H1 (cell line): ENCODE data around the gene OPRD1. TPM values are rescaled to one million over a fixed set of nuclear protein-coding genes. Genes with fewer than 3 reads are reported as not detected.
"Not testable (repeated sequence)": the region's sequence is repeated elsewhere in the genome, so short reads cannot be mapped to it uniquely, and the experiment has no call there.

Experiments
- CTCF ChIA-PET: fragments of 300-600 bp; sonication (Branson Sonifier 250); formaldehyde crosslinking; loops from one replicate; lab custom pipeline; 2021; ENCODE audit not compliant: partially characterized antibody; lab: Charles Lee
- POLR2A ChIA-PET: fragments of 300-600 bp; sonication (Branson Sonifier 250); formaldehyde crosslinking; loops from one replicate; lab custom pipeline; 2021; ENCODE audit warnings: inconsistent platforms; ENCODE audit not compliant: partially characterized antibody; lab: Charles Lee
- DNase-seq, 2 experiments: peaks; one replicate each; pipeline versions ENCODE4 v3.0.0 to v3.0.0-alpha.2; 2010 to 2022; ENCODE audit warnings: low spot score in 2 of 2, low read depth in 1 of 2, mixed read lengths in 1 of 2
- FAIRE-seq: peaks from 2 replicates; lab custom pipeline; 2011; peaks lifted over from hg19 to GRCh38; lab: Jason Lieb, UNC
- H2AFZ ChIP-seq: 2 replicates; pipeline ENCODE4 v1.8.1; 2012; ENCODE audit warnings: low read length, inconsistent platforms
- H2AK5ac ChIP-seq: 2 replicates; pipeline ENCODE4 v1.6.1; 2013; ENCODE audit warnings: low read depth, low read length
- H2BK120ac ChIP-seq: replicated peaks from 2 replicates; pipeline ENCODE3; 2013; ENCODE audit warnings: low read depth, low read length, inconsistent platforms
- H2BK12ac ChIP-seq: 2 replicates; pipeline ENCODE4 v1.6.1; 2013; ENCODE audit warnings: low read depth, low read length
- H2BK15ac ChIP-seq: 2 replicates; pipeline ENCODE4 v1.6.1; 2013; ENCODE audit warnings: low read length
- H2BK20ac ChIP-seq: 2 replicates; pipeline ENCODE4 v1.6.1; 2013; ENCODE audit warnings: low read length
- H2BK5ac ChIP-seq: 2 replicates; pipeline ENCODE4 v1.6.1; 2013; ENCODE audit warnings: low read depth, low read length
- H3K14ac ChIP-seq: 2 replicates; pipeline ENCODE4 v1.6.1; 2013; ENCODE audit warnings: inconsistent platforms; ENCODE audit not compliant: insufficient read length
- H3K18ac ChIP-seq: 2 replicates; pipeline ENCODE4 v1.6.1; 2013; ENCODE audit warnings: low read length; ENCODE audit errors: extremely low read depth
- H3K23ac ChIP-seq: 2 replicates; pipeline ENCODE4 v1.6.1; 2013; ENCODE audit warnings: inconsistent platforms; ENCODE audit not compliant: insufficient read length
- H3K23me2 ChIP-seq: 2 replicates; pipeline ENCODE4 v1.6.1; 2013; ENCODE audit warnings: low read depth, low read length
- H3K27ac ChIP-seq: 2 replicates; pipeline ENCODE4 v1.6.1; 2011; ENCODE audit warnings: low read depth, low read length, inconsistent platforms
- H3K27me3 ChIP-seq, 4 experiments: replicated peaks in 1 of 4; 1 replicate in 1 of 4; 2 replicates in 3 of 4; pipeline versions ENCODE4 v1.6.1 to v1.8.1; 2011 to 2013; ENCODE audit warnings: low read length in 3 of 4, mild to moderate bottlenecking in 3 of 4, inconsistent platforms in 2 of 4, mixed read lengths in 2 of 4, moderate library complexity in 1 of 4; ENCODE audit not compliant: control insufficient read depth in 3 of 4, insufficient read depth in 3 of 4; ENCODE audit errors: extremely low read depth in 1 of 4
- H3K36me3 ChIP-seq, 4 experiments: 2 replicates each; pipeline versions ENCODE4 v1.6.1 to v1.8.1; 2011 to 2013; ENCODE audit warnings: mild to moderate bottlenecking in 4 of 4, low read length in 3 of 4, moderate library complexity in 2 of 4, control low read depth in 1 of 4, inconsistent platforms in 1 of 4; ENCODE audit not compliant: insufficient read depth in 4 of 4, control insufficient read depth in 2 of 4
- H3K4ac ChIP-seq: replicated peaks from 2 replicates; pipeline ENCODE3; 2013; ENCODE audit warnings: low read length, low read depth, mixed read lengths, inconsistent platforms; ENCODE audit not compliant: insufficient read length
- H3K4me1 ChIP-seq, 4 experiments: replicated peaks in 1 of 4; 1 replicate in 1 of 4; 2 replicates in 3 of 4; pipeline versions ENCODE4 v1.6.1 to v1.8.1; 2011 to 2013; ENCODE audit warnings: low read length in 3 of 4, inconsistent platforms in 2 of 4, mixed read lengths in 1 of 4; ENCODE audit not compliant: insufficient read depth in 4 of 4, control insufficient read depth in 3 of 4
- H3K4me2 ChIP-seq, 2 experiments: 2 replicates each; pipeline versions ENCODE4 v1.6.1 to v1.8.1; 2011 to 2013; ENCODE audit warnings: low read depth in 2 of 2, low read length in 2 of 2, control low read depth in 1 of 2, inconsistent platforms in 1 of 2, mild to moderate bottlenecking in 1 of 2; ENCODE audit not compliant: insufficient read depth in 1 of 2
- H3K4me3 ChIP-seq, 4 experiments: fragments of 200-600, 300-600 bp in 1 of 4; sonication (generic), shearing (Covaris generic), sonication (Bioruptor Twin) in 1 of 4; 2 replicates each; pipeline versions ENCODE4 v1.5.1 to v1.8.1; 2011 to 2016; ENCODE audit warnings: low read length in 4 of 4, low read depth in 3 of 4, control low read depth in 2 of 4, inconsistent platforms in 2 of 4, mild to moderate bottlenecking in 2 of 4, mixed read lengths in 1 of 4, moderate library complexity in 1 of 4; ENCODE audit not compliant: insufficient read depth in 2 of 4; ENCODE audit errors: extremely low read depth in 1 of 4
- H3K56ac ChIP-seq: replicated peaks from 2 replicates; pipeline ENCODE3; 2013; ENCODE audit warnings: low read depth, mild to moderate bottlenecking, mixed read lengths, low read length, inconsistent platforms; ENCODE audit not compliant: insufficient read length
- H3K79me1 ChIP-seq: 2 replicates; pipeline ENCODE4 v1.6.1; 2013; ENCODE audit warnings: low read depth, low read length, control low read depth
- H3K79me2 ChIP-seq, 2 experiments: 2 replicates each; pipeline versions ENCODE4 v1.6.1 to v1.8.1; 2012 to 2013; ENCODE audit warnings: low read length in 2 of 2, mild to moderate bottlenecking in 2 of 2, inconsistent platforms in 1 of 2; ENCODE audit not compliant: insufficient read depth in 2 of 2, control insufficient read depth in 1 of 2
- H3K9ac ChIP-seq, 4 experiments: replicated peaks in 1 of 4; 1 replicate in 1 of 4; 2 replicates in 3 of 4; pipeline versions ENCODE4 v1.6.1 to v1.8.1; 2011 to 2013; ENCODE audit warnings: low read depth in 3 of 4, low read length in 3 of 4, control low read depth in 2 of 4, mild to moderate bottlenecking in 2 of 4, moderate library complexity in 2 of 4, inconsistent platforms in 1 of 4; ENCODE audit errors: extremely low read depth in 1 of 4
- H3K9me3 ChIP-seq, 2 experiments: 2 replicates each; pipeline versions ENCODE4 v1.6.1 to v1.8.1; 2012 to 2013; ENCODE audit warnings: mild to moderate bottlenecking in 2 of 2, moderate library complexity in 2 of 2, control low read depth in 1 of 2, inconsistent platforms in 1 of 2, low read depth in 1 of 2, low read length in 1 of 2, mixed read lengths in 1 of 2; ENCODE audit not compliant: insufficient read depth in 2 of 2
- H4K20me1 ChIP-seq, 2 experiments: replicated peaks in 1 of 2; 2 replicates each; pipeline versions ENCODE3 to v1.8.1; 2011 to 2013; ENCODE audit warnings: inconsistent platforms in 2 of 2, low read length in 2 of 2, mild to moderate bottlenecking in 1 of 2; ENCODE audit not compliant: insufficient read depth in 2 of 2, control insufficient read depth in 1 of 2
- H4K5ac ChIP-seq: 2 replicates; pipeline ENCODE4 v1.6.1; 2013; ENCODE audit warnings: low read length, low read depth, mixed read lengths, inconsistent platforms; ENCODE audit not compliant: insufficient read length
- H4K8ac ChIP-seq: 2 replicates; pipeline ENCODE4 v1.8.0; 2013; ENCODE audit warnings: mild to moderate bottlenecking, moderate library complexity, low read length, inconsistent platforms; ENCODE audit not compliant: insufficient read depth; ENCODE audit errors: extremely low read depth
- H4K91ac ChIP-seq: replicated peaks from 2 replicates; pipeline ENCODE3; 2013; ENCODE audit warnings: low read length, mixed read lengths, inconsistent platforms; ENCODE audit not compliant: insufficient read length
- CBX8 ChIP-seq: fragments of 300-800, 300-1000 bp; sonication (generic); IDR thresholded peaks from 2 replicates; pipeline ENCODE4 v1.7.1; 2016; ENCODE audit warnings: low read depth, low read length, borderline replicate concordance
- EZH2 ChIP-seq: fragments of 200-600 bp; sonication (generic); IDR thresholded peaks from 2 replicates; pipeline ENCODE4 v1.7.1; 2012; ENCODE audit warnings: low read depth, mild to moderate bottlenecking, moderate library complexity, low read length, inconsistent platforms; ENCODE audit not compliant: severe bottlenecking
- WGBS, 2 experiments: shearing (Covaris generic) in 1 of 2; methylation state at CpG; one replicate each; pipeline versions ENCODE4 v1.1.6 to v1.1.7; 2013 to 2015; ENCODE audit warnings: low lambda C conversion rate in 2 of 2, mixed read lengths in 2 of 2, inconsistent platforms in 1 of 2, low coverage in 1 of 2, missing lambda C conversion rate in 1 of 2; ENCODE audit not compliant: insufficient replicate concordance in 2 of 2, insufficient coverage in 1 of 2, insufficient read length in 1 of 2; ENCODE audit errors: extremely low coverage in 1 of 2, missing lambda C conversion rate in 1 of 2; 5-methylcytosine and 5-hydroxymethylcytosine counted together
- polyA plus RNA-seq, 7 experiments: library from polyadenylated mRNA; depleted of rRNA in 3 of 7; stranded (reverse) in 5 of 7; unstranded in 2 of 7; fragments of >200 nt in 5 of 7; fragments of 200-250 nt in 2 of 7; gene quantifications; 1 replicate in 5 of 7; 2 replicates in 1 of 7; 4 replicates in 1 of 7; pipeline versions ENCODE4 v1.2.1 to v1.2.3, GENCODE V29; 2011 to 2013; ENCODE audit warnings: missing spikeins in 2 of 7, mixed read lengths in 2 of 7
- total RNA-seq: library from RNA; stranded (reverse); fragmentation: NEBNext Ultra II Directional; extraction: Animal tissue kit (Norgen Biotek cat#: 25700); gene quantifications from 2 replicates; pipeline ENCODE4 v1.2.1, GENCODE V29; 2021

Gene OPRD1
- total and polyA plus RNA-seq, 2 of the 8 experiments (the other 6 are each of a cell fraction or from before 2014, with no cell fraction given), result 2.6 to 3.7 TPM

- TF ChIP-seq CBX8 (no peak), EZH2 (no peak)
Measured at GRCh38 chr1:28845786-28846543, 34.0 kb downstream of the OPRD1 start (continued).

GRCh38 chr1:28847207-28847606, 35.2 kb downstream of the OPRD1 start:
- H3K4me3 ChIP-seq, H3K4ac ChIP-seq, H3K14ac ChIP-seq, DNase-seq, H3K27me3 ChIP-seq, H2BK15ac ChIP-seq, H3K27ac ChIP-seq, H4K91ac ChIP-seq, H2AK5ac ChIP-seq, FAIRE-seq, H3K18ac ChIP-seq, H2BK120ac ChIP-seq, H2AFZ ChIP-seq, H3K23me2 ChIP-seq, H3K79me2 ChIP-seq, H3K9ac ChIP-seq, H4K8ac ChIP-seq, H3K36me3 ChIP-seq, H2BK12ac ChIP-seq, H3K79me1 ChIP-seq, H3K56ac ChIP-seq, H3K9me3 ChIP-seq, H3K4me2 ChIP-seq, H3K4me1 ChIP-seq, H3K23ac ChIP-seq, H2BK5ac ChIP-seq, H4K5ac ChIP-seq, H2BK20ac ChIP-seq, H4K20me1 ChIP-seq: not testable (repeated sequence)
- ChIA-PET CTCF (interaction anchor here (0.7 to 7.2 kb wide), 13 partner anchors 9 to 63 kb away, joined by 3 to 44 read pairs (median 6); no protein-coding TSS in a partner anchor), POLR2A (interaction anchor here (0.6 to 1.2 kb wide), 3 partner anchors 14 to 342 kb away, joined by 3 to 4 read pairs (median 3); partner anchors contain the start of gene RCC1)
- 94% methylated on average over 6 of the region's 6 CpGs; no CpG with 5 or more reads in 1 of the 2 experiments for WGBS, 2 experiments
